GM18499 (cell line): Measurements from ENCODE around the gene CDH26.

Experiments used
- ATAC-seq: cut with Tn5 transposase; IDR thresholded peaks from one replicate; pipeline ENCODE4 v1.9.1; 2021; ENCODE audit warnings: moderate number of reproducible peaks; ENCODE audit not compliant: insufficient read depth, unreplicated experiment

The CDH26 gene

DNA sequence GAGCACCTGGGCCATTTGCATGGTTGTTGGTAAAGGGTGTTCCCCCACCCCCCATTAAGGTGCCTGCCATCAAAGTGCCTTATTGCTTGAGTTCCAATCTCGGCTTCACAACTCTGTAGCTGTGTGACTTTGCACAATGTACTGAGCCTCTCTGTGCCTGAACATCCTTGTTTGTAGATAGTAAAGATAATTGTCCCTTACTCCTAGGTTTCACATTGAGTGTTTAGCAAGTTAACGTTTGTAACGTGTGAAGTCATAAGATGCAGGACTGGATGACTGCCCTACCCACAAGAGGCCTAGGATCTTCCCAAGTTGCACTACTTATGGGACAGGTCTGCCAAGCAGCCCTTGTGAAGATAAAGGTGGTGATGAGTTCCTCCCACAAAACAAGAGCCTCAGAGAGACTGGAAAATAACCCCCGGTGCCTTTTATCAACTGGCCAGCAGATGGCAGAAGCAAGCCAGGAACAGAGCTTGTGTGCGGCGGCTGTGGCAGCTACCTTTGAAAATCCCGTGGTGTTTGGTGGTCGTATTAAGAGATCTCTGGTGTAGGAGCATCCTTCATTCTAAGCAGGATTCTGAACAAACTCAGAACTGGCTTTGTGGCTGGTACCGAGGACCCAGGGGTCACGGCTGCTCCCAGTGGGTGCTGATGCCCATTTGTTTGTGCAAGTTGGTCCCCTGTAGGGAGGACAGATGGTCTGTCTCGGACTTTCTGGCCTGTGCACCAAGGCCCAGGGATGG, 99.1 kb downstream of the CDH26 start:
- ATAC-seq: no peak

DNA sequence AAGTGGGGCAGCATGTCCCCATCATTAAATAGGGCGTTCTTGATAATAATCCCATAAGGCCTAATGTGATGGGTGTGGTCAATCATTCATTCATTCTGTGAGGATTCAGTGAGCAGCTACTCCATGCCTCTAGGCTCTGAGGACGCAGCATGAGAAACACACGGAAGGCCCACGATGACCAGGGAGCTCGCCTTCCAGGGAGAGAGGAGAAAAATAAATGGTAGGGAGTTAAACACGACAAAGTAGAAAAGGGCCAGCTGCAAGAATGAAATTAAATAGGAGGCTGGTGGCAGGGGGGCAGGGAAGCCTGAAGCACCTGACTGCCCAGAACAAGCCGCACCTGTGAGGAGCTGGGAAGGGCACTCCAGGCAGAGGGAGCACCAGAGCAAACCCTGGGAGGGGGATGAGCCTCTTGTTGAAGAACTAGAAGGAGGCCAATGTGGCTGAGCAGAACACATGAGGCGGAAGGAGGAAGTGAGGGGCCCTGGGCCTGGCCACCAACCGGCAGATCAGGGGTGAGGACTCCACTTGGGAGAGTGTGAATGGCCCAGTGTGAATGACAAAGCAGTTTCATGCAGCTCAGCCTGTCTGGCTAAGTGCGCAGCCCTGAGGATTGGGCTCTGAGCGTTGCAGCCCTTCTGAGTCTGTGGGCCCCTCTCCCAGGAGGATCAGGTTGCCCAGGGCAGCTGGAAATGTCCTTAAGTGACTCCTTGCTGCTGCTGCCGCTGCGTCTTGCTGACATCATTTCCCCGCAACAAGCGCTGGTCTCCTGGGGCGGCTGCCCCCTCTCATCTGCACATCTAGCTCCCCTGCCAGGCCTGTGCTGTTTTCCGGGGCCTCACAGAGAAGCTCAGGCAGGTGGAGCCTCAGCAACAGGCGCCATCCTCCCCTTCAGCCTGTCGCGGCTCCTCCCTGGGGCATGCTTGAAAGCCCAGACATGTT, 99.9 kb downstream of the CDH26 start:
- ATAC-seq: no peak

GRCh38 chr20:60058879-60059278, 100.7 kb downstream of the CDH26 start:
- no peak for ATAC-seq

- no peak for ATAC-seq
These were observed 101.9 kb downstream of the CDH26 start for GRCh38 chr20:60060006-60060557.

- no peak for ATAC-seq
These were observed 102.4 kb downstream of the CDH26 start for GRCh38 chr20:60060593-60060992.

GRCh38 chr20:60062431-60063047, 104.3 kb downstream of the CDH26 start:
- no peak for ATAC-seq

- no peak for ATAC-seq
These were observed 104.8 kb downstream of the CDH26 start for GRCh38 chr20:60063048-60063451.

DNA sequence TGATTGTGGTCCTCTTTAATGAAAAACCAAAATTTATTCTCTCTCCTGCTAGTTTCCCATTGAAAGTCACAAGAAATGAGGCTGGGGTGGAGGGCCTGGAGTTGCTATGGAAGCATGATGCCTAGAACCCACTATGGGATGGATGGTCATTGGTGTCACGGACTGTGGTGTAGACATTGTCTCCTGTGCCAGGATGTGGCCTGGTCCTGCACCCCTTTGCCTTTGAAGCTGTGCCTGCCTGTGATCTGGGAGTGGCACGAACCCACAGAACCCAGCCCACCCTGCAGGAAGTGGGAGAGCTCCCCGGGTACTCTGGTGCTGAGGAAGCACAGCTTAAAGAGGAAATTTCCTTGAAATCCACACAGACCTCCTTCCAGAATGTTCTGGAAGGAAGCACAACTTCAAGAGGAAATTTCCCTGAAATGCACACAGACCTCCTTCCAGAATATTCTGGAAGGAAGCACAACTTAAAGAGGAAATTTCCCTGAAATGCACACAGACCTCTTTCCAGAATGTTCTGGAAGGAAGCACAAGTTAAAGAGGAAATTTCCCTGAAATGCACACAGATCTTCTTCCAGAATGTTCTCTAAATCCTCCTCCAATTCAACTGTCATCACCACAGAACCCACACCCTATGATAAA, 105.6 kb downstream of the CDH26 start:
- no peak for ATAC-seq
